HG03159 (cell line): ENCODE results near the gene CASK.
"Not testable (repeated sequence)": the region's sequence is repeated elsewhere in the genome, so short reads cannot be mapped to it uniquely, and the experiment has no call there.

Source experiments
- ATAC-seq: cut with Tn5 transposase; IDR thresholded peaks from one replicate; pipeline ENCODE4 v1.9.1; 2021; ENCODE audit warnings: mild to moderate bottlenecking, moderate library complexity; ENCODE audit not compliant: unreplicated experiment

Gene CASK

DNA sequence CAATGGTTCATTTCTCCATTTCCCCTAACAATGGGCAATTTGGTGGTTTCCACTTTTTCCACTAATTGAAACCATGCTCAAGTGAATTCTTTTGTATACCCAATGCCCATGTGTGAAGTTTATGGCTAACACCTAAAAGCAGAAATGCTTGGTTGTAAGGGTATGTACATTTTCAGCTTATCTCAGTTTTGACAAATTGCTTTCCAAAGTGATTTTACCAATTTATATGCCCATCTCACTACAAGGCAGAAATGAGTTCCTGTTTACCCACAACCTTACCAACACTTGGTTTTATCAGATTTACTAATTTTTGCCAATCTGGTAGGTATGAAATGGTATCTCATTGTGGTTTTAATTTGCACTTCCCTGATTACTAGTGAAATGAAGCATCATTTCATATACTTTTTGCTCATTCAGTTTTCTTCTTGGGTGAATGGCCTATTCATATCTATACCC is 219.8 kb downstream of the CASK start:
- ATAC-seq, result no peak

DNA sequence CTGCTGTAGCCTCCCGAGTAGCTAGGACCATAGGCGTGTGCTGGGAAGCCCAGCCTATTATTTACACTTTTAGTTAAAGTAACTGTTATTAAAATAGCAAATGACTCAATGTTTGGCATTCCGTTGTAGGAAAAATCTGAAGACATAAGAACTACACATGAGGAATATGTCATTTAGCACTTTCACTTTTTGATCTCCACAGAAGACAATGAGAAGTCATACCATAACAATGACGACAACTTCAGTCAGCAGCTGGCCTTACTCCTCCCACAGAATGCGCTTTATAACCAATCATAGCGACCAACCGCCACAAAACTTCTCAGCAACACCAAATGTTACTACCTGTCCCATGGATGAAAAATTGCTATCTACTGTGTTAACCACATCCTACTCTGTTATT is 227.9 kb downstream of the CASK start:
- ATAC-seq, result no peak

GRCh38 chrX:41693024-41693423 is 230.3 kb downstream of the CASK start:
- no peak for ATAC-seq

GRCh38 chrX:41692162-41692749 is 231.1 kb downstream of the CASK start:
- no peak for ATAC-seq

DNA sequence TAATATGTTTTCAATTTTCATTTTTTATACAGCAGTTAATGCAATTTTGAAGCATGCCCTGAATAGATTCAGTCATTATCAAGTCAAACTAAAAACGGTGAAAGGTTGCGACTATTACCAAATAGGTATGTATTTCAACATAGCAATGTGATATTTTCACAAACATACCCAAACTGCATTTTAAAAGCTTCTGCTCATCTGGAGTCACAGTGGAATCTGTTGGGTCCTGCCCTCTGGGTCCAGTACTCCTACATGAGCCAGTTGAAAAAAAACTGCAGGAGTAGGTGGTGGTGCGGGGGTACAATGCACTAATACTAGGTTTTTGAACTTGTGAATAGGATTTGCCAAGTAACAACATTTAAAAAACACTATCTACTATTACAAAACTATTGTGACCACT is 233.6 kb downstream of the CASK start:
- ATAC-seq, result no peak

GRCh38 chrX:41688835-41689234 is 234.5 kb downstream of the CASK start, which contains the start of gene GPR34:
GPR34 (plus strand) TSS chrX:41688973; CDS start chrX:41695634, 6,661 bp downstream.
- ATAC-seq, result no peak

GRCh38 chrX:41688156-41688555 is 235.2 kb downstream of the CASK start:
- ATAC-seq, result no peak

DNA sequence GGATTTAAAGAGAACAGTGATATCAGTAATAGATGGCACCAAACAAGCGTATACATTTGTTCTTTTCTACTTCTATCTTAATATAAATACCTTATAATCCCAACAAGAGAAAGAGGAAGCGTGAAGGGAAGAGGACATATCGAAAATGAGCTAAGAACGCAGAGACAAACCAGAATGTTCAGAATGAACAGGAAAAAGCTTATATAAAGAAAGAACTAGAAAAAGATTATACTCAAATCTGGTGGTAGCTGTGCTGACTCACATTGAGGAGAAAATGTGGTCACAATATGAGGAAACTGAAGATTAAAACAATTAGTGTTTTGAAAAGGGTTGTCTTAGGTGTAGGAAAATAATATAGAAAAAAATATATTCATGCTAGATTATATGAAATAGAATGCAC is 236.6 kb downstream of the CASK start:
- ATAC-seq, result no peak

DNA sequence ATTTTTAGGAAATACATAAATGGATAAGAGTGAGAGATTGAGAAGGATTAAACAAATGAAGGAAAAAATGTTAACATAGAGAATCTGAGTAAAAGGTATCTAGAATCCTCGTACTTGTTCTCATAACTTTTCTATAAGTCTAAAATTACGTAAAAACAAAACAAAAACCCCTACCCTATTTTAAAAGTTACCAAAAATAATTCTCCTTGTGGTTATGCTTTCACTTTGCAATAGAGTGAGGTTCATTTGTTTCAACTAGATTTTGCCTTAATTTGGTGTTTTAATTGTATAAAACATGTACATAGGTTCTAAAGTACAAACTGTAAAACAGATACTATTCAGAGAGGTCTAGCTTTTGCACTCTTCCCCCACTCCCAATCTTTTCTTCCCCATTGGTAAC is 238.4 kb downstream of the CASK start:
- ATAC-seq, result no peak

- ATAC-seq, result no peak
Observed at GRCh38 chrX:41684138-41684537, 239.2 kb downstream of the CASK start.

GRCh38 chrX:41677183-41678060 is 245.9 kb downstream of the CASK start:
- ATAC-seq, result no peak

- ATAC-seq, result not testable (repeated sequence)
Observed at GRCh38 chrX:41676361-41676760, 247.0 kb downstream of the CASK start.

GRCh38 chrX:41672643-41673042 is 250.7 kb downstream of the CASK start:
- ATAC-seq, result no peak

GRCh38 chrX:41671082-41671481 is 252.3 kb downstream of the CASK start:
- no peak for ATAC-seq

DNA sequence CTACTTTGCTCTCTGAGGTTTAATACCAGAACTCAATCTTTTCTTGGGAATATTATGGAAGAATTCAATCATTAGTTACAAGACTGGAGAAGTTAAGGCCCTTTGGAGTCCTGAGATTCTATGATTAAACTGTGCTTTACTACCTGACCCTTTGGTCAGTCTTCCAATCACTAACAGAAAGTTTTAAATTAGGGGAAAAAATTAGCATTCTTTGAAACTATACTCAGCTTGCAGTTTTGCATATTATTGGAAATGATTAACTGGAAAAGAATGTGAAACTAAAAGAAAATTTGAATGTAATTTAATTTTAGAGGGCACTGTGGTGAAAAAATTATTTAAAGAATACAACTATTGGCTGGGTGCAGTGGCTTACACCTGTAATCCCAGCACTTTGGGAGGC is 253.2 kb downstream of the CASK start:
- no peak for ATAC-seq

GRCh38 chrX:41667631-41668030 is 255.7 kb downstream of the CASK start:
- no peak for ATAC-seq

- no peak for ATAC-seq
Observed at GRCh38 chrX:41666251-41666650, 257.1 kb downstream of the CASK start.

- ATAC-seq, result no peak
Observed at GRCh38 chrX:41665686-41666085, 257.7 kb downstream of the CASK start.

- no peak for ATAC-seq
Observed at GRCh38 chrX:41664908-41665307, 258.4 kb downstream of the CASK start.

- peak; percentile 79 for ATAC-seq
Observed at GRCh38 chrX:41664375-41664901, 258.9 kb downstream of the CASK start.

DNA sequence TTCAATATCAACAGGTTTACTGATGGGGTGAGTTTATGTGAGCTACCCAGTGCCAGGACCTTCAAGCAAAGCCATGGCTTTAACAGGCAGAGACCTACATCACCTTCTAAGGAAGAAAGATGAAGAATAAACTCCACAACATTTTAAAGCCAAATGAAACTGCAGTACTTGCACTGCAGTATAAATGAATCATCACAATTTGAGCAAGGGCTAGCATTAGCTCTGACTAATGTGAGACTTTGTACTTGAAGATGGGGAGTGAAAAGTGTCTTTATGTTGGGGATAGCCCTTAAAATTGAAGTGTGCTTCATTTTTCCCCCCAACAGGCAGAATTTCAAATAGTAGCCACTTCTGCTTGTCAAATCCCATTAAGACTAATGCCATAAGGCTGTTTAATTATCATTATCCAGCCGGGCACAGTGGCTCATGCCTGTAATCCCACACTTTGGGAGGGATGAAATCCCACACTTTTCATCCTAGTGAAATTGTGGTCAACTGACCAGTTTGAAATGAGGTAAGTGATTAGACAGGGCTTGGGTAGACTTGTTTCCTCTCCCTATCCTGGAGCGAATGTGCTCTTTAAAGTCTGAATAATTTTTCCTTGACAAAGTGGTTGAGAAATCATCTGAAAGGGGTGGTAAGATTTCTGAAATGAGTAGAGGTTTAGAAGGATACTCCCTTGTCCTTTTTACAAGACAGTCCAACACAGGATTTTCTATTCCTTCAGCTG is 261.8 kb downstream of the CASK start:
- no peak for ATAC-seq
